Central memory CD4-positive, alpha-beta T cell (primary cell): ENCODE data around the gene PARP1.
"Not testable (repeated sequence)": the region's sequence is repeated elsewhere in the genome, so short reads cannot be mapped to it uniquely, and the experiment has no call there.

Experiments
- DNase-seq: peaks from one replicate; pipeline ENCODE4 v3.0.0; 2022

Gene PARP1

GRCh38 chr1:226428791-226429461 lies 21.0 kb upstream of the PARP1 start:
- DNase-seq = no peak

GRCh38 chr1:226428348-226428747 lies 20.5 kb upstream of the PARP1 start:
- DNase-seq = no peak

GRCh38 chr1:226427131-226427530 lies 19.2 kb upstream of the PARP1 start:
- DNase-seq = no peak

- not testable (repeated sequence) for DNase-seq
Observed at GRCh38 chr1:226426395-226426794, 18.5 kb upstream of the PARP1 start.

GRCh38 chr1:226425431-226426031 lies 17.6 kb upstream of the PARP1 start:
- DNase-seq = no peak

DNA sequence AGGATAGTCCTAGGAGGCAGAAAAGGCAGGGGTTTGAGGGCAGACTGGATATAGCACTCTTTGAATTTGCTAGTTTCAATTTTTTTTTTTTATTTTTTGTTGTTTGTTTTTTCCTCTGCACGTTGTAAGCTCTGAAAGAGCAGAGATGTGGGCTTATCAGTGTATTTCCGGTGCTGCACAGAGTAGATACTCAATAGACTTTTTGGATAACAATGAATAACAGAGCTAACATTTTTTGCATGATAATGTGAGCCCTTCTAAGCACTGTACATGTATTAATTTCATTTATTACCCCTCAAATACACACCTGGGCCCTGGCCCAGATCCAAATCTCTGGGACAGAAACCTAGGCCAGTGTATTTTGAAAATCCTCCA lies 17.1 kb upstream of the PARP1 start:
- no peak for DNase-seq

- DNase-seq = no peak
Observed at GRCh38 chr1:226424221-226425003, 16.5 kb upstream of the PARP1 start.

- no peak for DNase-seq
Observed at GRCh38 chr1:226422478-226422877, 14.6 kb upstream of the PARP1 start.

DNA sequence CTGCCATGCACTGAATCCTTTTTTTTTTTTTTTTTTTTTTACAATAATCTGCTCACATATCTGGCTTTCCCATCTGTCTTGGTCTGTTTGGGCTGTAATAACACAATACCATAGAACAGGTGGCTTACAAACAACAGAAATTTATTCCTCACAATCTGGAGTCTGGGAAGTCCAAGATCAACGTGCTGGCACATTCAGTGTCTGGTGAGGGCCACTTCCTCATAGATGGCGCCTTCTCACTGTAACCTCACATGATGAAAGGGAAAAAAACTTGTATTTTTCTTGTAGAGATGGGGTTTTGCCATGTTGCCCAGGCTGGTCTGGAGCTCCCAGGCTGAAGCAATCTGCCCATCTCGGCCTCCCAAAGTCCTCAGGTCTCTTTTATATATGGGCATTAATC lies 13.0 kb upstream of the PARP1 start:
- DNase-seq = no peak

DNA sequence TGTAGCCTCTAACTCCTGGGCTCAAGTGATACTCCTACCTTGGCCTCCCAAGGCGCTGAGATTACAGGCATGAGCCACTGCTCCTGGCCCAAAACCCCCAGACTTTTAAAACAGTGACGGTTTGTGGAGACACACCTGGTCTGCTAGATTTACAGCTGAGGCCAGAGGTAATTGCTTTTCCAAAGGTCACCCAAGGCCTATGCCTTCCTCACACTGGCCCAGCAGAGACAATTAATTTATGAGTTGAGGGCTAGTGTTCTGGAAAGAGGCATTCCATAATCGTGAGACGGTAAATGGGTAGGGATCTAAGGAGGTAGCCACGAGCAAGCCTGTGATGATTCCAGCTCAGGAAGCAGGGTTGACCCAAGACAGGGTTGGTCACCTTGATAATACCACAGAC lies 12.4 kb upstream of the PARP1 start:
- DNase-seq = no peak

- DNase-seq = no peak
Observed at GRCh38 chr1:226419284-226420029, 11.6 kb upstream of the PARP1 start.

GRCh38 chr1:226417830-226418546 lies 10.1 kb upstream of the PARP1 start:
- no peak for DNase-seq

- no peak for DNase-seq
Observed at GRCh38 chr1:226417350-226417749, 9.5 kb upstream of the PARP1 start.

- DNase-seq = no peak
Observed at GRCh38 chr1:226414098-226414698, 6.3 kb upstream of the PARP1 start.

- DNase-seq = no peak
Observed at GRCh38 chr1:226411619-226412018, 3.7 kb upstream of the PARP1 start.

- no peak for DNase-seq
Observed at GRCh38 chr1:226410958-226411357, 3.1 kb upstream of the PARP1 start.

DNA sequence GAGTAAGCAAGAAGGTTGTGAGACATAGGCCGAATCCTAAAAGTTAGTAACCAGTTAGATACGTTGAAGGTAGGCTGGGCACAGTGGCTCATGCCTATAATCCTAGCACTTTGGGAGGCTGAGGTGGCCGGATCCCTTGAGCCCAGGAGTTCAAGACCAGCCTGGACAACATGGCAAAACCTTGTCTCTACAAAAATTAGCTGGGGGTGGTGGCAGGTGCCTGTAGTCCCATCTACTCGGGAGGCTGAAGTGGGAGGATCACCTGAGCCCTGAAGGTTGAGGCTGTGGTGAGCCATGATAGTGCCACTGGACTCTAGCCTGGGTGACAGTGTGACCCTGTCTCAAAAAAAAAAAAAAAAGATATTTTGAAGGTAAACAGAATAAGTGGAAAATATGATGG lies 1.5 kb upstream of the PARP1 start:
- no peak for DNase-seq

DNA sequence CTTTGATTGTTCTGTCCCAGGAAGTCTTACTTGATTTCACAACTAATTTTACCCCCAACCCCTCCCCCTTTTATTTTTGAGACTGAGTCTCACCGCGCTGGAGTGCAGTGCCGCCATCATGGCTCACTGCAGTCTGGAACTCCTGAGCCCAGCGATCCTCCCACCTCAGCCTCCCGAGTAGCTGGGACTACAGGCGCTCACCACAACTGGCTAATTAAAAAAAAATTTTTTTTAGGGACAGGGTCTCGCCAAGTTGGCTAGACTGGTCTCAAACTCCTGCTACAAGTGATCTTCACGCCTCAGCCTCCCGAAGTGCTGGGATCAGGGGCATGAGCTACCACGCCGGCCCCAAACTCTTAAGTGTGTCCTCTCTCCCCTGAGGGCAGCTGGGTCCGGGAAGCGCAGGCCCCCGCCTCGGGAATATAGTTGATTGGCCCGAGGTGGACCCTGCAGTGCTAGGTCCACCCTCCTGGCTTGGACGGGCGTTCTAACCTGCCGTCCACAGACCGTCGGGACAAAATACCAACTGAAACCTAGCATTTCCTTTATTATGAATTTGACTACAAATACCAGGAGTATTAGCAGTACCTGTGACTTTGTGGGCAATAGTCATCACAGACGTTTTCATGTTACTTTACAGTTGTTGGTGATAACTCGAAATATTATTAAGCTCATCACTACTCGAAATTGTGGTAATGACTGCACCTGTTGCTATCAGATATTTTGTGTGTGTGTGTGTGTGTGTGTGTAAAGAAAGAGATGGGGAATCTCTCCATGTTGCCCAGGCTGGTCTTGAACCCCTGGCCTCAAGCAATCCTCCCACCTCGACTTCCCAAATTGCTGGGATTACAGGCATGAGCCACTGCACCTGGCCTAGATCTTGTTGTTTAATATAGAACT lies 642 bp upstream of the PARP1 start:
- DNase-seq = no peak

GRCh38 chr1:226407199-226407496 lies 745 bp downstream of the PARP1 start:
- peak; percentile 34 for DNase-seq

GRCh38 chr1:226406401-226406881 lies 1.5 kb downstream of the PARP1 start:
- peak; percentile 17 for DNase-seq

DNA sequence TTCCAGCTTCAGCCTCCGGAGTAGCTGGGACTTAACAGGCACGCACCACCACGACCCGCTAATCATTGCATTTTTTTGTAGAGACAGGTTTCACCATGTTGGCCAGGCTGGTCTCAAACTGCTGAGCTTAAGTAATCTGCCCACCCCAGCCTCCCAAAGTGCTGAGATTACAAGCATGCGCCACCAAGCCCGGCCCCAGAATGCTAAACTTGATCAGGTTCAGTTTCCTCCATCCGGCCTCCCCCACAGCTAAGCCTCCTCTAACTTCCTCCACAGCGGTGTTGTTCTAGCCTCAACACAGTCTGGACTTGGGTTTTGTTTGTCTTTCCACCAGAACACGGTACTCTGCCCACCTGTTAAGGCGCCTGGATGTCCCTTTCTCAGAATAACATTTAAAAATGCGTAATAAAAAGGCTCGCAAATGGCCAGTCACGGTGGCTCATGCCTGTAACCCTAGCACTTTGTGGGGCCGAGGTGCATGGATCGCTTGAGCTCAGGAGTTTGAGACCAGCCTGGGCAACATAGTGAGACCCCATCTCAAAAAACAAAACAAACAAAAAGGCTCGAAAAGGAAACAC lies 2.4 kb downstream of the PARP1 start:
- DNase-seq = no peak
